RWPE2 (cell line): ENCODE results near the gene LEFTY1.

Experiments used
- ATAC-seq: fragments of 200-7000 bp; cut with Tn5 transposase; 3 replicates; pipeline ENCODE4 v1.9.1; 2021; ENCODE audit warnings: low read depth
- DNase-seq: peaks from one replicate; pipeline ENCODE4 v3.0.0-alpha.2; 2020; ENCODE audit warnings: low spot score
- H3K27ac ChIP-seq: fragments of 450-650 bp; 2 replicates; pipeline ENCODE4 v1.5.1; 2017; ENCODE audit warnings: mild to moderate bottlenecking; ENCODE audit not compliant: poor library complexity, severe bottlenecking
- H3K27me3 ChIP-seq: fragments of 250-450 bp; sonication (Bioruptor Pico); 2 replicates; pipeline ENCODE4 v1.5.1; 2021; ENCODE audit warnings: mild to moderate bottlenecking, moderate library complexity; ENCODE audit not compliant: insufficient read depth, poor library complexity, severe bottlenecking
- H3K36me3 ChIP-seq: fragments of 250-450 bp; sonication (Bioruptor Pico); 2 replicates; pipeline ENCODE4 v1.5.1; 2020; ENCODE audit warnings: low read depth, mild to moderate bottlenecking, moderate library complexity
- H3K4me1 ChIP-seq: fragments of 250-450 bp; sonication (Bioruptor Pico); 2 replicates; pipeline ENCODE4 v1.5.1; 2021; ENCODE audit warnings: mild to moderate bottlenecking, moderate library complexity; ENCODE audit not compliant: insufficient read depth, poor library complexity, severe bottlenecking
- H3K4me3 ChIP-seq: fragments of 250-450 bp; sonication (Bioruptor Pico); 2 replicates; pipeline ENCODE4 v1.5.1; 2021; ENCODE audit warnings: mild to moderate bottlenecking, moderate library complexity; ENCODE audit not compliant: severe bottlenecking
- H3K9me3 ChIP-seq: fragments of 250-450 bp; sonication (Bioruptor Pico); 2 replicates; pipeline ENCODE4 v1.5.1; 2021; ENCODE audit warnings: mild to moderate bottlenecking, moderate library complexity; ENCODE audit not compliant: severe bottlenecking
- CTCF ChIP-seq: fragments of 450-650 bp; IDR thresholded peaks from one replicate; pipeline ENCODE4 v1.5.1; 2017; ENCODE audit warnings: mild to moderate bottlenecking, moderate library complexity; ENCODE audit not compliant: poor library complexity, severe bottlenecking

LEFTY1 gene

DNA sequence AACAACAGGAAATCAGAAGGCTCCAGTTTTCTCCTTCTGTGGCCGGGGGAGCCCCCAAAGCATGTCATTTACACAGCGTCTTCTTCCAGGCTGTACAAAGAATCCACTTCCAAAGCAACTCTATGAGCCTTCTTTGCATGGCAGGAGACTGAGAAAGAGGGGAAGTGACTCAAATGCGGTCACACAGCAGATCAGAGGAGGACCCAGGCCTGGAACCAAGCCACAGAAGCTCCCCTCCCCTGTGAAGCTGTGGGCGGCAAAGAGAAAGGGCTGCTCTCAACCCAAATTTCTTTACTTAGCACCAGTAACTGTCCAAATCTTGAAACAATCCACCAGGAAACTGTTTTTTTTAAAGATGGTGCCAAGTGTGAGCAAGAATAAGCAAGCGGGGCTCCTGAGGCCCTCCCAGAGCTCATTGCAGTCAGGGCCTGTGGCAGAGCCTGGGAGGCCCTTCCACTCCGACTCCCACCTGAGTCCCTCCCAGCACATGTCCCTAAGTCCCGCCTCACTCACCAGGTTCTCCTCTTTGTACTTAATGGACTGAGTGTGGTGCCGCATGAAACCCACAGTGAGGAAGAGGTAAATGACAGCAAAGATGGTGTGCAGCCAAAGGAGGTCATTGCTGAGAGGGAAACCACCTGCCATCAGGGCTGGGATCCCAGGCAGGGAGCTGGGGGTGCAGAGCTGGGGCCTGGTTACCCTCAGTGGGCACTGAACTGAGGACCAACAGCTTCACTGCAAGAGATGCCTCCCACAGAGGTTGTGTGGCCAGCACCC is 22.7 kb downstream of the LEFTY1 start:
- Histone ChIP-seq H3K36me3 (0 out of 2 replicates have a peak, but pooled peaks cover 3% of the 10 kb centered on the region), H3K27ac (no peak overlapping the region), H3K27me3 (no peaks in the 10 kb centered on the region), H3K9me3 (no peaks in the 10 kb centered on the region), H3K4me1 (no peaks in the 10 kb centered on the region), H3K4me3 (no peak overlapping the region)
- ATAC-seq (no peak), DNase-seq (no peak)
- no peak for TF ChIP-seq CTCF

DNA sequence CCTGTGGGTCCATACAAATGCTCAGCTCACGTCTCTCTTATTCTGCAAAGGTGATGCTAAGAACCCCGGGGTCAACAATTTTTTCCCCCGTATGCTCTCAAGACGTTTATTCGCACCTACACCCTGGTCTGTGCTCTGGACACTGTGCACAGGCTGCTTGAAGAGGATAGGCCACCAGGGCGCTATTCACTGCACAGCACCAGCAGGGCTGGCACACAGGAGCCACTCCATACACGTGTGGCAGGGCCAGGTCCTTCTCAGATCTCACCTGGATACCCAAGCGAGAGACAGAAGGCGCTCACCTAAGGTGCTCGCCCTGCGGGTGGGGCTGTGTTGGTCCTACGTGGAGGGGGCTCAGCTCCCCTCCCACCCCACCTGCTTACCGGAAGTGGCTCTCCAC is 23.4 kb downstream of the LEFTY1 start:
- H3K27ac ChIP-seq, result no peak overlapping the region
- H3K4me1 ChIP-seq, result no peaks in the 10 kb centered on the region
- H3K4me3 ChIP-seq, result no peak overlapping the region
- H3K36me3 ChIP-seq, result no peaks in the 10 kb centered on the region
- H3K27me3 ChIP-seq, result no peaks in the 10 kb centered on the region
- DNase-seq (no peak), ATAC-seq (no peak)
- TF ChIP-seq CTCF, result no peak
- H3K9me3 ChIP-seq, result no peaks in the 10 kb centered on the region

DNA sequence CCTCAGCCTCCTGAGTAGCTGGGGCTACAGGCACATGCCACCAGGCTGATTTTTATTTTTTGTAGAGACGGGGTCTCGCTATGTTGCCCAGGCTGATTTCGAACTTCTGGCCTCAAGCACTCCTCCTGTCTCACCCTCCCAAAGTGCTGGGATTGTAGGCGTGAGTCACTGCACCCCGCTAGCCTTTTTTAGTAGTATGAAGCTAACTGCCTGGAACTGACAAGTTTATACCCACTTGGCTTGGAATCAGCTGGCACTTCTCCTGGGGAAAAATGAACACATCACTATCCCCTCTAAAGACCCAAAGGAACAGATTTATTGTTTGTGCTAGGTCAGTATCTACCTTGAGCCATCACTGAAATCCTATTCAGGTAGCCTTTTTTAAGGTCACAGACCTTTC is 25.8 kb downstream of the LEFTY1 start:
- ATAC-seq (no peak), DNase-seq (no peak)
- H3K4me1 ChIP-seq, result no peaks in the 10 kb centered on the region

GRCh38 chr1:225862581-225862950 is 26.4 kb downstream of the LEFTY1 start:
- no peak overlapping the region for H3K4me3 ChIP-seq
- no peaks in the 10 kb centered on the region for H3K9me3 ChIP-seq
- TF ChIP-seq CTCF, result no peak
- ATAC-seq (no peak), DNase-seq (no peak)
- H3K4me1 ChIP-seq, result no peaks in the 10 kb centered on the region
- no peaks in the 10 kb centered on the region for H3K27me3 ChIP-seq
- no peak overlapping the region for H3K27ac ChIP-seq
- no peaks in the 10 kb centered on the region for H3K36me3 ChIP-seq

More for the DNA sequence above, 25.8 kb downstream of the LEFTY1 start:
- Histone ChIP-seq H3K4me3 (no peak overlapping the region), H3K36me3 (no peaks in the 10 kb centered on the region), H3K27me3 (no peaks in the 10 kb centered on the region), H3K27ac (no peak overlapping the region), H3K9me3 (no peaks in the 10 kb centered on the region)
- TF ChIP-seq CTCF, result no peak

DNA sequence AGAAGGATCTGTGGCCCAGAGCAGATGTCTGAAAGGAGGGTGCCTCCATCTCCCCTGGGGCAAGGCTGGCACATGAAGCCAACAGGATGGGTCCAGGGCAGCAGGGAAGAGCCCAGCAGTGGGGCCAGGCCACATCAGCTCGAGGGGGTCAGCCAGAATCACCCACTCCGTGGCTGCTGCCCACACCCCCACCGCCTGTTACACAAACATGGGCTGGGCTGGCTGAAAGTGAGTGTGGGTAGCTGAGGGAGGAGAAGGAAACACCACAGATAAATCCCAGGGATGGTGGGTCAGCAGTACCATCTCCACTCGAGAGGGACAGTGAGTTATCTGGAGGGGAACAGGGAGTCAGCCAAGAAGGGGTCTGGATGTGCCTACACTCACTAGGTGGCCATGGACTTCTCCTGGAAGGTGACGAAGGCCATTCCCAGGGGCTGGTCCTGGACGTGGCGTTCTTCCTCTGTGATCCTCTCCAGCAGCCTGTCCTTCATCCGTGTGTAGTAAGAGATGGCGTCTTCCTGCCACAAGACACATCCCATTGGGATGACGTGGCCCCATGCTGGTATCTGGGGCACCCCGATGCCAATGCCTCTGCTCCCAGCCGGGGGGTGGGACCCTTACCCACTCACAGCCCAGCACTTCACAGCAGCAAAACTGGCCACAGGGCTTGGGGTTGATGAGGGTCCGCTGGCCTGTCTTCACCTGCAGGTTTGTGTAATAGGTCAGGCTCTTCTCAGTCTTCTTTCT is 26.9 kb downstream of the LEFTY1 start:
- Histone ChIP-seq H3K9me3 (no peaks in the 10 kb centered on the region), H3K4me1 (no peaks in the 10 kb centered on the region), H3K4me3 (no peak overlapping the region), H3K27me3 (no peaks in the 10 kb centered on the region), H3K27ac (no peak overlapping the region), H3K36me3 (no peaks in the 10 kb centered on the region)
- DNase-seq, result no peak
- ATAC-seq, result no peak
- TF ChIP-seq CTCF, result no peak
